H1 (cell line): ENCODE data around the gene TTC22. TPM values are rescaled to one million over a fixed set of nuclear protein-coding genes. Genes with fewer than 3 reads are reported as not detected.

Experiments
- BCL11A ChIP-seq, 2 experiments: IDR thresholded peaks; one replicate each; pipeline ENCODE4 v1.6.1; 2011; ENCODE audit warnings: low read depth in 2 of 2, low read length in 2 of 2, mild to moderate bottlenecking in 2 of 2
- CBX8 ChIP-seq: fragments of 300-800, 300-1000 bp; sonication (generic); IDR thresholded peaks from 2 replicates; pipeline ENCODE4 v1.7.1; 2016; ENCODE audit warnings: low read depth, low read length, borderline replicate concordance
- CHD7 ChIP-seq: fragments of 300-600 bp; sonication (generic); IDR thresholded peaks from 2 replicates; pipeline ENCODE4 v1.7.1; 2012; ENCODE audit warnings: low read length, moderate library complexity, mild to moderate bottlenecking, inconsistent platforms; ENCODE audit not compliant: insufficient replicate concordance
- EZH2 ChIP-seq: fragments of 200-600 bp; sonication (generic); IDR thresholded peaks from 2 replicates; pipeline ENCODE4 v1.7.1; 2012; ENCODE audit warnings: low read depth, mild to moderate bottlenecking, moderate library complexity, low read length, inconsistent platforms; ENCODE audit not compliant: severe bottlenecking
- JUND ChIP-seq: IDR thresholded peaks from 2 replicates; pipeline ENCODE4 v1.6.1; 2011; ENCODE audit warnings: mild to moderate bottlenecking, improper control_type of control experiment, low read length
- SIX5 ChIP-seq: IDR thresholded peaks from 2 replicates; pipeline ENCODE4 v1.6.1; 2011; ENCODE audit warnings: mild to moderate bottlenecking, low read depth, low read length
- TCF12 ChIP-seq: IDR thresholded peaks from 2 replicates; pipeline ENCODE4 v1.6.1; 2011; ENCODE audit warnings: low read depth, mild to moderate bottlenecking, low read length
- polyA plus RNA-seq, 7 experiments: library from polyadenylated mRNA; depleted of rRNA in 3 of 7; stranded (reverse) in 5 of 7; unstranded in 2 of 7; fragments of >200 nt in 5 of 7; fragments of 200-250 nt in 2 of 7; gene quantifications; 1 replicate in 5 of 7; 2 replicates in 1 of 7; 4 replicates in 1 of 7; pipeline versions ENCODE4 v1.2.1 to v1.2.3, GENCODE V29; 2011 to 2013; ENCODE audit warnings: missing spikeins in 2 of 7, mixed read lengths in 2 of 7
- total RNA-seq: library from RNA; stranded (reverse); fragmentation: NEBNext Ultra II Directional; extraction: Animal tissue kit (Norgen Biotek cat#: 25700); gene quantifications from 2 replicates; pipeline ENCODE4 v1.2.1, GENCODE V29; 2021

Gene TTC22
- total and polyA plus RNA-seq, 2 of the 8 experiments (the other 6 are each of a cell fraction or from before 2014, with no cell fraction given), result 1.00 to 1.6 TPM

- TF ChIP-seq CHD7 (no peak), CBX8 (no peak), EZH2 (no peak), JUND (no peak), TCF12 (no peak), SIX5 (no peak), BCL11A (IDR thresholded peaks at IDR 0.05; ENCODE audit: low read depth in 2 of 2, low read length in 2 of 2) (no peak)
These were observed 62.9 kb downstream of the TTC22 start (continued) for GRCh38 chr1:54738244-54738643.
